ENCODE measurements around the gene FOXO3.

FOXO3 gene

GRCh38 chr6:108606250-108606690, 45.6 kb downstream of the FOXO3 start:
- Histone ChIP-seq H3K27ac (ENCODE audit: low read length) (no peak overlapping the region), H3K79me2 (ENCODE audit: low read length) (no peaks in the 10 kb centered on the region), H3K4me2 (ENCODE audit: low read length) (no peak overlapping the region), H3K4me3 (ENCODE audit: low read length) (no peak overlapping the region), H3K9me3 (ENCODE audit: insufficient read depth, low read length) (no peaks in the 10 kb centered on the region), H3K4me1 (ENCODE audit: low read length) (no peaks in the 10 kb centered on the region), H2AFZ (ENCODE audit: low read depth, low read length) (no peak overlapping the region), H3K9ac (ENCODE audit: low read length) (no peak overlapping the region), H4K20me1 (ENCODE audit: insufficient read depth, low read length) (no peaks in the 10 kb centered on the region), H3K27me3 (ENCODE audit: low read depth, low read length) (no peaks in the 10 kb centered on the region), H3K36me3 (replicated peaks; ENCODE audit: low read depth, low read length) (no peaks in the 10 kb centered on the region)
- TF ChIP-seq CTCF (IDR thresholded peaks at IDR 0.05; ENCODE audit: low read depth, low read length) (no peak), EZH2phosphoT487 (IDR thresholded peaks at IDR 0.05; ENCODE audit: low read depth) (no peak)

- H3K27me3 ChIP-seq (ENCODE audit: low read depth, low read length), result no peaks in the 10 kb centered on the region; the same call in 1 of the 2 replicates
- H3K4me2 ChIP-seq (ENCODE audit: low read length), result no peak overlapping the region
- H2AFZ ChIP-seq (ENCODE audit: low read depth, low read length), result no peak overlapping the region
- H3K79me2 ChIP-seq (ENCODE audit: low read length), result no peaks in the 10 kb centered on the region
- no peaks in the 10 kb centered on the region for H4K20me1 ChIP-seq (ENCODE audit: insufficient read depth, low read length)
- no peaks in the 10 kb centered on the region for H3K9me3 ChIP-seq (ENCODE audit: insufficient read depth, low read length)
- no peak overlapping the region for H3K4me3 ChIP-seq (ENCODE audit: low read length)
- H3K9ac ChIP-seq (ENCODE audit: low read length), result no peak overlapping the region
- H3K4me1 ChIP-seq (ENCODE audit: low read length), result no peaks in the 10 kb centered on the region
- TF ChIP-seq EZH2phosphoT487 (IDR thresholded peaks at IDR 0.05; ENCODE audit: low read depth) (no peak), CTCF (IDR thresholded peaks at IDR 0.05; ENCODE audit: low read depth, low read length) (no peak)
- H3K36me3 ChIP-seq (replicated peaks; ENCODE audit: low read depth, low read length), result no peaks in the 10 kb centered on the region
- no peak overlapping the region for H3K27ac ChIP-seq (ENCODE audit: low read length)
These were observed 47.9 kb downstream of the FOXO3 start for GRCh38 chr6:108608453-108609275.

GRCh38 chr6:108609276-108609769, 48.6 kb downstream of the FOXO3 start:
- Histone ChIP-seq H3K9me3 (ENCODE audit: insufficient read depth, low read length) (no peaks in the 10 kb centered on the region), H3K36me3 (replicated peaks; ENCODE audit: low read depth, low read length) (no peaks in the 10 kb centered on the region), H3K4me3 (ENCODE audit: low read length) (no peak overlapping the region), H3K4me2 (ENCODE audit: low read length) (no peak overlapping the region), H2AFZ (ENCODE audit: low read depth, low read length) (no peak overlapping the region), H4K20me1 (ENCODE audit: insufficient read depth, low read length) (no peaks in the 10 kb centered on the region), H3K27me3 (ENCODE audit: low read depth, low read length) (no peaks in the 10 kb centered on the region; the same call in 1 of the 2 replicates), H3K27ac (ENCODE audit: low read length) (no peak overlapping the region), H3K4me1 (ENCODE audit: low read length) (no peaks in the 10 kb centered on the region), H3K79me2 (ENCODE audit: low read length) (no peaks in the 10 kb centered on the region), H3K9ac (ENCODE audit: low read length) (no peak overlapping the region)
- no peak for TF ChIP-seq CTCF (IDR thresholded peaks at IDR 0.05; ENCODE audit: low read depth, low read length)
- no peak for TF ChIP-seq EZH2phosphoT487 (IDR thresholded peaks at IDR 0.05; ENCODE audit: low read depth)

GRCh38 chr6:108610270-108610839, 49.6 kb downstream of the FOXO3 start:
- H3K4me2 ChIP-seq (ENCODE audit: low read length), result no peak overlapping the region
- no peaks in the 10 kb centered on the region for H3K36me3 ChIP-seq (replicated peaks; ENCODE audit: low read depth, low read length)
- no peak overlapping the region for H3K27ac ChIP-seq (ENCODE audit: low read length)
- no peaks in the 10 kb centered on the region for H3K4me1 ChIP-seq (ENCODE audit: low read length)
- no peak for TF ChIP-seq EZH2phosphoT487 (IDR thresholded peaks at IDR 0.05; ENCODE audit: low read depth)
- TF ChIP-seq CTCF (IDR thresholded peaks at IDR 0.05; ENCODE audit: low read depth, low read length), result no peak
- no peak overlapping the region for H3K4me3 ChIP-seq (ENCODE audit: low read length)
- no peaks in the 10 kb centered on the region; the same call in 1 of the 2 replicates for H3K27me3 ChIP-seq (ENCODE audit: low read depth, low read length)
- no peak overlapping the region for H2AFZ ChIP-seq (ENCODE audit: low read depth, low read length)
- H3K9ac ChIP-seq (ENCODE audit: low read length), result no peak overlapping the region
- H3K9me3 ChIP-seq (ENCODE audit: insufficient read depth, low read length), result no peaks in the 10 kb centered on the region
- no peaks in the 10 kb centered on the region for H4K20me1 ChIP-seq (ENCODE audit: insufficient read depth, low read length)
- H3K79me2 ChIP-seq (ENCODE audit: low read length), result no peaks in the 10 kb centered on the region

Data from OCI-LY3 (cell line).